Mucosa of descending colon (tissue), 3 donors: Measurements from ENCODE around the gene FANCD2OS. TPM values are rescaled to one million over a fixed set of nuclear protein-coding genes. Genes with fewer than 3 reads are reported as not detected.

Experiments used
- ATAC-seq: fragments of 200-7000 bp; cut with Tn5 transposase; one replicate; pipeline ENCODE4 v1.9.1; 2020; ENCODE audit warnings: mild to moderate bottlenecking, moderate library complexity
- DNase-seq, 3 donors: peaks; one replicate each; pipeline ENCODE4 v3.0.0-alpha.2; 2020
- H3K36me3 ChIP-seq: fragments of 200-600 bp; one replicate; pipeline ENCODE4 v1.8.0; 2021; ENCODE audit warnings: low read depth, mild to moderate bottlenecking
- H3K4me1 ChIP-seq: fragments of 200-600 bp; one replicate; pipeline ENCODE4 v1.8.0; 2021; ENCODE audit warnings: low read depth, mild to moderate bottlenecking
- H3K4me3 ChIP-seq: fragments of 200-600 bp; one replicate; pipeline ENCODE4 v1.8.0; 2021; ENCODE audit warnings: mild to moderate bottlenecking
- H3K9me3 ChIP-seq: fragments of 200-600 bp; one replicate; pipeline ENCODE4 v1.8.0; 2021; ENCODE audit warnings: mild to moderate bottlenecking
- CTCF ChIP-seq: fragments of 200-600 bp; IDR thresholded peaks from one replicate; pipeline ENCODE4 v1.8.0; 2022; ENCODE audit warnings: antibody characterized with exemption, mild to moderate bottlenecking
- intact Hi-C, 2 donors: fragments of 100-400 bp; cut with DNase I in 1 of 2; cut with micrococcal nuclease in 1 of 2; formaldehyde crosslinking; loops; one replicate each; pipeline versions ENCODE4 v1.11.0 to v1.11.1; 2022; cut with DNase I, micrococcal nuclease
- total RNA-seq, 3 donors: library from RNA; stranded (reverse); fragmentation: NEBNext Ultra II Directional in 2 of 3; extraction: Animal tissue kit (Norgen Biotek cat#: 25700) in 2 of 3; gene quantifications; one replicate each; pipeline versions ENCODE4 v1.2.1 to v1.2.4, GENCODE V29; 2021 to 2023
- donor health status: DM: no; HTN: no; CAD: no; lungs with moderate emphysema.
- donor health status: DM: no; HTN: no; CAD: no.
- donor health status: DM: no; HTN: yes; CAD: no.

FANCD2OS gene
- total RNA-seq, 3 donors from 2014 or later = not detected

- intact Hi-C loops = no loop called here
- ATAC-seq (no peak), DNase-seq (no peak)
- Histone ChIP-seq H3K4me1 (no peaks in the 10 kb centered on the region), H3K9me3 (no peaks in the 10 kb centered on the region), H3K4me3 (no peak overlapping the region), H3K36me3 (peaks cover 14% of the 10 kb centered on the region)
- no peak for TF ChIP-seq CTCF
Measured at GRCh38 chr3:10150987-10151386, 42.9 kb upstream of the FANCD2OS start.

GRCh38 chr3:10149226-10149625 is 41.2 kb upstream of the FANCD2OS start:
- no peak overlapping the region for H3K4me3 ChIP-seq
- no peaks in the 10 kb centered on the region for H3K9me3 ChIP-seq
- ATAC-seq (peak; percentile 41), DNase-seq (no peak)
- H3K36me3 ChIP-seq = peaks cover 14% of the 10 kb centered on the region
- TF ChIP-seq CTCF = no peak
- intact Hi-C loops = no loop called here
- H3K4me1 ChIP-seq = peaks cover 2% of the 10 kb centered on the region

DNA sequence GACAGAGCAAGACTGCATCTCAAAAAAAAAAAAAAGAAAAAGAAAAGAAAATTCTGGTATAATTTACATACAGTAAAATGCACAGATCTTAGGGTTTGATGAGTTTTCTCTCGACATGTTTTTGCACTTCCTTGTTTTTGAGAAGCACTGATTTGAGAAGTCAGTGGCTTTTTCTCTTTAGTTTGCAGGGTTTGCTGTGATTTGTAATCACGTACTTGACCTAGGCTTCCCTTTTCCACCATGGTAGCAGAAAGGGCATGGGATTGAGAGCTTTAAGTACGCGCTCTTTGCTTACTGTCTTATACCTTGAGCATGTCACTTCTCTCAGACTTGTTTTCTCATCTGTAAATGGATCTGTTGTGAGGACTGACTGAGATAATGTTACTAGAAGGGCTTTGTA is 37.6 kb upstream of the FANCD2OS start:
- Histone ChIP-seq H3K4me1 (peaks cover 15% of the 10 kb centered on the region), H3K9me3 (no peaks in the 10 kb centered on the region), H3K4me3 (no peak overlapping the region), H3K36me3 (peaks cover 3% of the 10 kb centered on the region)
- intact Hi-C loops = no loop called here
- ATAC-seq (no peak), DNase-seq (no peak)
- TF ChIP-seq CTCF = no peak

- intact Hi-C loops = no loop called here
- TF ChIP-seq CTCF = no peak
- DNase-seq = peak in 2 of 3 donors; percentile 32 to 54
Measured at GRCh38 chr3:10142707-10143560, 34.9 kb upstream of the FANCD2OS start.

DNA sequence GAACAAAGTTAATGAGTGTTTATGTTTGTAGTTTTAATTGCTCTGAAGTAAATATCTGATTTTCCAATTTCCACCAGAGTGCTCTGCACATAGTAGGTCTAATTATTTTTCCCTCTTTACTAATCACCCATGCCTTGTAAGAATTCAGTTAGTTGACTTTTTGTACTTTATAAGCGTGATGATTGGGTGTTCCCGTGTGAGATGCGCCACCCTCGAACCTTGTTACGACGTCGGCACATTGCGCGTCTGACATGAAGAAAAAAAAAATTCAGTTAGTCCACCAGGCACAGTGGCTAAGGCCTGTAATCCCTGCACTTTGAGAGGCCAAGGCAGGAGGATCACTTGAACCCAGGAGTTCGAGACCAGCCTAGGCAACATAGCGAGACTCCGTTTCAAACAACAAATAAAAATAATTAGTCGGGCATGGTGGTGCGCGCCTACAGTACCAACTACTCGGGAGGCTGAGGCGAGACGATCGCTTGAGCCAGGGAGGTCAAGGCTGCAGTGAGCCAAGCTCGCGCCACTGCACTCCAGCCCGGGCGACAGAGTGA is 33.0 kb upstream of the FANCD2OS start:
- DNase-seq = no peak
- H3K36me3 ChIP-seq = no peaks in the 10 kb centered on the region
- no peak for TF ChIP-seq CTCF
- intact Hi-C loops = no loop called here
- H3K9me3 ChIP-seq = no peaks in the 10 kb centered on the region
- H3K4me1 ChIP-seq = peaks cover 15% of the 10 kb centered on the region
- no peak for ATAC-seq
- no peak overlapping the region for H3K4me3 ChIP-seq

More at GRCh38 chr3:10142707-10143560, 34.9 kb upstream of the FANCD2OS start:
- H3K36me3 ChIP-seq = no peaks in the 10 kb centered on the region
- no peak for ATAC-seq
- H3K4me1 ChIP-seq = peaks cover 15% of the 10 kb centered on the region
- H3K4me3 ChIP-seq = peak overlapping the region; percentile 38
- H3K9me3 ChIP-seq = no peaks in the 10 kb centered on the region
